LHCN-M2 (cell line): ENCODE results near the gene CMSS1. TPM values are rescaled to one million over a fixed set of nuclear protein-coding genes. Genes with fewer than 3 reads are reported as not detected.

ENCODE experiments used
- DNase-seq: peaks from one replicate; pipeline ENCODE4 v3.0.0-alpha.2; 2012; ENCODE audit warnings: low read depth
- total RNA-seq: library from RNA; depleted of rRNA; stranded (reverse); fragments of >200 nt; gene quantifications from 2 replicates; pipeline ENCODE4 v1.2.3, GENCODE V29; 2014

CMSS1 gene
- total RNA-seq, 1 experiment from 2014 or later = 37.1 TPM

- DNase-seq = no peak
Measured at GRCh38 chr3:100171211-100171914, 353.7 kb downstream of the CMSS1 start.

DNA sequence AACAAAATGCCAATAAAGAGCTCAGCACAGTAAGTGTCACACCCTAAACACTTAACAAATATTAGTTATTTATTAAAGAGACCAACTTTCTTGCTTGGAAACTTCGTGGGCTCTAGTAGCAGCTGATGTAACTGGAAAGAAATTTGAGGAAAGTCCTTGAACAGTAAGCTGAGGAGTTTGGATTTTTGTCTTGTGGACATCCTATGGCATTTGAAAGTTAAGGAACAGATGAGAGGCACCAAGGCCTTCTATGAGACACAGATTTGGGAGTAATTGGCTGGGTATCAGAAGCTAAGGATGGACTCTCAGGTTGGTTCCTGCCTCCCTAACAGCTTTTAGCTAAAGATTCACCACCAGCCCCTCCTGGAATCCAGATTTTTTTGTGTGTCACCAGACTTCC, 356.3 kb downstream of the CMSS1 start:
- no peak for DNase-seq

DNA sequence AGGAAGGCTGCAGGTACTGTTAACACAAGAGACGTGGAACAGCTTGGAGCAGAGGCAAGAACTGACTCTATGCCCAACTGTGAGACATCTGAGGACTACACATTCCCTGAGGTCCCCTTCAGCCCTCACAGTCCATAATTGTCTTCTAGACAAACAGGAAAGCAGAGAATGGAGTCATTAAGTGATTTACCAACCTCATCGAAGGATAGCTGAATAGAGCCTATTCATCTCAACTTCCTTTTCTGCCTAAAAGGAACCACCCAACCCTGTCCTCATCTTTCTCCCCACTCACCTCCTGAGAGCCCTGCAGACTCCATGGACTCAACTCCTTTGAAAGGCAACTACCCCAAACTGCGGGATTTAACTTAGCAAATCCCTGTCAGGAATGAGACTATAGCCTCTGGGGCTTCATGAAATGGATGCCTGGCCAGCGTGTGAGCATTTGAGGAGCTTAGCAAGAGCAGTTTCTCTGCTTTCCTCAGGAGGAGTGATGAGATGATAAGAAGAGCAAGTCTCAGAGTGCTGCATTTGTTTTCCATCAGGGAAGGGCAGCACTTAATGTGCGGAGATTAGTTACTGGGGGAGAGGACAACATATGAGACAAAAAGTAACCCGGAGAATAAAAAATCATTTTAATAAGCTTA, 358.1 kb downstream of the CMSS1 start:
- no peak for DNase-seq

GRCh38 chr3:100179692-100180349, 362.2 kb downstream of the CMSS1 start:
- DNase-seq = no peak

GRCh38 chr3:100183608-100184125, 366.0 kb downstream of the CMSS1 start:
- no peak for DNase-seq

GRCh38 chr3:100184948-100185570, 367.4 kb downstream of the CMSS1 start:
- no peak for DNase-seq

DNA sequence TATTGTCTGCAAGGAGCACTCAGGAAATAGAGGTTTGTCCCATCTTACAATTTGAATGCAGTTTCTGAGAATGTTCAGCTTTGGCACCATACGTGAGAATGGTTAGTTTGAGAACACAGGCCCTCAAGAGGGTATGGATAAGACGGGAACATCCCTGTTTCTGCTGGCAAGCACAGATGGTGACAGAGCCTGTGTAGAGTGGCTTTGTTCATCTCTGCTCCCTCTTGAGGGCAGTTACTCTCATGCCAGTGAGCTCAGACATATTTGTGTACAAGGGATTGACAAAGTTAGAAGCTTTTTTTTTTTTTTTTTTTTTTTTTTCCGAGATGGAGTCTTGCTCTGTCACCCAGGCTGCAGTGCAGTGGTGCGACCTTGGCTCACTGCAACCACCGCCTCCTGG, 368.2 kb downstream of the CMSS1 start:
- DNase-seq = no peak

DNA sequence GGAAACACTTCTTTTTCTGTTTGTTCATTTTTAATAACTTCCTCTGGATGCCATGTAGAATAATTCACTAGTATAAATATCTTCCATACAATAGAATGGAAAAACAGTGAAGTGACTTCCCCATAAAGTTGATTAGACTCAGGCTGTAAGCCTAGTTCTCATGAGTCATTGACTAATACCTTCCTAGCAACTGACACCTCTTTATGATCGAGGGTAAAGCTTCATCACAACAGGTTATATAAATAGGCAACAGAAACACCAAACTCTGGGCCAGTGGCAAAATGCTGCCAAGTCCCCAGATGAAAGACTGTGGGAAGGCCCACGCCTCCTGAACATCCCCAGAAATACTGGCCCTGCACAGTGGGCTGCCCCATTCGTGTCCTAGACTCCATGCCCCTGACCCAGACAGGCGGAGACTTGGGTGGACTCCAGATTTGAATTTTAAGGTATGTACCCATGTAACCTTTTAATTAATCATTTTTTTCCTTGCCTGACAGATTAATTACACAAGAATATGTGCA, 371.8 kb downstream of the CMSS1 start:
- no peak for DNase-seq

GRCh38 chr3:100195375-100195774, 377.7 kb downstream of the CMSS1 start:
- DNase-seq = no peak

DNA sequence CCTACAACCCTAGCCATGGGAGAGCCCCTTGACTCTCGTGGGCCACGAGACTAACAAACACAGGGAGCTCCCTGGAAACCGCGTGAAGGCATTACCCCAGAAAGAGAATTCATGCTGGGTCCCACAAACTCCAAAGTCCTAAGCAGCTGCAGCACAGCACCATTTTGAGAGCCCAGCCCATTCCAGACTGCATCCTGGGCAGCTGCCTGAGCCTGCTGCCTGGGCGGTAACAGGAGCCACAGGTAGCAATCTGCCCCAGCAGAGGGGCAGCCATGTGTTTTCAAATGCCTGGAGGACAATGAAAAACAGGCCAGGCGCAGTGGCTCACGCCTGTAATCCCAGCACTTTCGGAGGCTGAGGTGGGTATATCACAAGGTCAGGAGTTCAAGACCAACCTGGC, 380.2 kb downstream of the CMSS1 start:
- no peak for DNase-seq

GRCh38 chr3:100198579-100199269, 381.1 kb downstream of the CMSS1 start:
- DNase-seq = no peak

DNA sequence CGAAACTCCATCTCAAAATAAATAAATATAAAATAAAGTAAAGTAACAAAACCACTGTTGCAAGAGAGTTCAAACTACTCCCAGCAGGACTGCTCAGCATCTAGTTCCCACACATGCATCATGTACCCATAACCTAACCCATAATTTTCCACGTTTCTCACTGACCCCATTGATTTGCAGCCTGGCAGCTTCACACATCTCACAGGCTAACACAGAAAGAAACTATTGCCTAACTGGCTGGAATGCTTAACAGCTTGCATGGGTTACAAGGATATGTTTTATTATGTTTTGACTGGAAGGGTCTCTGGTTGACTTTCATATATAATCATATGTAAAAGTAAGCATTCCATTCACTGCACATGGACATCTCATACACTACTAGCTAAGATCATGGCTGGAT, 387.5 kb downstream of the CMSS1 start:
- no peak for DNase-seq

DNA sequence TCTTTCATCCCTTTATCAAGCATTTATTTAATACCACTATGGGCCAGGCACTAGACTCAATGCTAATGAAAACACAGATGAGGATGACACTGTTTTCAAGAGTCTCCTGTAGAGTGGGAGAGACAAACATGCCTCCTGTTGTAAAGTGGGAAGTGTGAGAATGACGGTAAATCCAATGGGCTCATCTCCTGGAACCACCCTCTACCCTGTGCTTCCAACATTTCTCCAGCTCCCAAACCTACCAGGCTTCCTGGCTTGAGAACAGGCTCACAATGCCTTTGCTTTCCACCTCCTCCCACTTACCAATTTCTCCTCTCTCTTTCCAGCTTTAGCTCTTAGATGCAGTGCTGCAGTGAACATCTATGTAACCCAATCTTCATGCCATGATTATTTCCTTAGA, 389.0 kb downstream of the CMSS1 start:
- DNase-seq = no peak

GRCh38 chr3:100207886-100208285, 390.2 kb downstream of the CMSS1 start:
- DNase-seq = no peak

- DNase-seq = no peak
Measured at GRCh38 chr3:100209169-100209568, 391.5 kb downstream of the CMSS1 start.

DNA sequence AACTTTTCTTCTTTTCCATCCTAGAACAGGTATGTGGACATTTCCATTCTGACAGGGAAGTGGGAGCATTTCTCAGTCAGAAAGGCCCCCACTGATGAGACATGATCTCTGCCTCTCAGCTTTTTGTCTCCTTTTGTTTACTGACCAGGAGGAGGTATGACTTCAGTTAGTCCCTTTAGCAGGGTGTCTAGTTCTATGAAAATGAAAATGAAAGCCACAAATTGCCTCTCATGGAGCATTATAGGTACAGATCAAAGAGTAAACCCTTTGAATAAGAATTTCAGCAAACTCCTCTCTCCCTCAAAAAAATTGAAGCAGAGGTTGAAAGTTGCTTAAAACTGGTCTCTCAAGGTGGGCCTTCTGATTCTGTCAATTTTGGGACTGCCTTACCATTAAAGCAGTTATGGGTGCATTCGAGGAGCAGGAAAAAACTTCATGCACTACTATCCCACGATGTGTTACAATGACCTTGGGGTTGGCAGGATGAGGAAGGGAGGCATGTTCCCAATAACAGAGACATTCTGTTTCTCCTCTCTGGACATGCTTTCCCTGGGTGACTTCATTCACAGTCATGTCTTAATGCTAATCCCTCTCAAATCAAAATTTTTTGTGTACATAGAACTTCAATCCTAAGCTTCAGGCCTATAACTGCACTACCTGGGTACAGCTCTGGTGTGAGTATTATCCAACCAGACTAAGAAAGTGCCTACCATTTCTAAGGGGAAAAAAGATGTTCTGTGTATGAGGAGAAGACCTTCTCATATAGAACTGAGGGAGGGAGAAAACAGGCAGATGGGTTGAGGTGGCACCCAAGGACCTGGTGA, 392.5 kb downstream of the CMSS1 start:
- peak; percentile 30 for DNase-seq

GRCh38 chr3:100210772-100211135, 393.1 kb downstream of the CMSS1 start:
- DNase-seq = peak; percentile 82

- DNase-seq = peak; percentile 10
Measured at GRCh38 chr3:100213891-100214573, 396.4 kb downstream of the CMSS1 start.

DNA sequence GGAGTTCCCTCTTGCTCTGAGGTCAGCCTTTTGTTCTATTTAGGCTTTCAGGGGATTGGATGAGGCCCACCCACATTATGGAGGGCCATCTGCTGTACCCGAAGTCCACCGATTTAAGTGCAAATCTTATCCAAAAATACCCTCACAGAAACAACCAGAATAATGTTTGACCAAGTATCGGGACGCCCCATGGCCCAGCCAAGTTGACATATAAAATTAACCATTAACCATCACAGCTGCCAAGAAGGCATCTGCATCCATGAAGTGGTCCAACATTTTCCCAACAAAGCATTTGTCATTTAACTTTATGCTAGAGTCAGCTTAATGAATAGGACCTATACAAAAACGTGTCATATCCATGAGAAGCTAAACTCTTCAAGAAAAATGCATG, 396.9 kb downstream of the CMSS1 start:
- DNase-seq = no peak

DNA sequence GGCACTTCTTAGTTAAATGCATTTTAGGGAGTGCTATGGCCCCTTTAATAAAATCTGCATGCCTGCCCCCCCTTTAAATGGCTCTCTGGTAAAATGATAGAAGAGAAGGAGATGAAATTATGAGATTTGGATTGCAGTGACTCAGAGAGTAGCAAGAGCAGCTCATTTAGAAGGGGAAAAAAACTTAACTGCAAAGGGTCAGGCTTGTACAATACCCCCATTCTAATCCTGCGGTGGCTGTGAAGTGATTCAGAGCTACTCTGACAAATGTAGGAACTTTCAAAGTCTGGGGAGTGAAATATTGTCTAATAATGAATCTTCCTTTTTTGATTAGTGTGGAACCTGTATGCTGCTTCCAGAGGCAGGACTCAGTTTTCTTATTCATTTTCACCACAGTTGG, 399.1 kb downstream of the CMSS1 start:
- peak; percentile 52 for DNase-seq
